GM19023 (cell line): Measurements from ENCODE around the gene PIP5K1B.

Source experiments
- ATAC-seq: cut with Tn5 transposase; IDR thresholded peaks from one replicate; pipeline ENCODE4 v1.9.1; 2021; ENCODE audit warnings: mild to moderate bottlenecking, moderate library complexity; ENCODE audit not compliant: unreplicated experiment

The PIP5K1B gene

GRCh38 chr9:68844631-68845612 is 139.9 kb downstream of the PIP5K1B start:
- peak; percentile 56 for ATAC-seq

DNA sequence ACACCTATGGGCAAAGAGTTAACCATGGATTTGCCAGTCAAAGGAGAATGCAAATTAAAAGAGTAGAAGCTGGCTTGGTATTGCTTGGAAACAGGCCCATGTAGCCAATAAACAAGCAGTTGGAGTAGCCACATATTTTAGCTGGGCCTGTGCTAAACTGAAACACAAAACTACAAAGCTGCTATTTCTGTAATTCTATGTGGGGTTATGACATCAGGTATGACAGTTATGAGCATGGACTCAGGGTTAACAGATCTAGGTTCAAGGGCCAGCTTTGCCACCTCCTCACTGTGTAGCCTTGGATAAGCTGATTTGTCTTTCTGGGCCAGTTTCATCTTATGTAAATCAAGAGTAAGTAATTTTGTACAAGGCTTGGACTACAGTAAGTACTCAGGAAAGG is 142.7 kb downstream of the PIP5K1B start:
- ATAC-seq = peak; percentile 51

GRCh38 chr9:68851657-68852056 is 146.6 kb downstream of the PIP5K1B start:
- no peak for ATAC-seq

GRCh38 chr9:68852941-68853340 is 147.9 kb downstream of the PIP5K1B start:
- ATAC-seq = no peak

GRCh38 chr9:68859347-68859746 is 154.3 kb downstream of the PIP5K1B start:
- no peak for ATAC-seq

GRCh38 chr9:68860419-68860818 is 155.4 kb downstream of the PIP5K1B start:
- ATAC-seq = no peak

DNA sequence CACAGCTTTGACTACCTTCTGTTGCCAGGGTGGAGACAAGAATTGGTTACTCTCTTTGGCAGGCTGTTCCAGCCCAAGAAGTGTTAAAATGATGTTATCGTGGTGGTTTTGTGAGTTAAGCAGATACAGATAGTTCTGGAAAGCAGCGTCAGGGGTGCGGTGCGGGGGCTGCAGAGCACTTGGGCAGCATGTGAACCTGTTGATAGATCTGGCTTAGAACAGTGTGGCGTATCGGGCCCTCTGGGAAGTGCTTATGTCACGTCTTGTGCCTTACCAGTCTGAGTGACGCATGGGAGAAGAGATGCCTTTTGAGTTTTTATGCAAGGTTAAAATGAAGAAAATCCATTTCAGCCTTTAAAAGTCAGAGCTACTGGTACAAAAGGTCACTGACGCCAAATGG is 156.4 kb downstream of the PIP5K1B start:
- no peak for ATAC-seq

DNA sequence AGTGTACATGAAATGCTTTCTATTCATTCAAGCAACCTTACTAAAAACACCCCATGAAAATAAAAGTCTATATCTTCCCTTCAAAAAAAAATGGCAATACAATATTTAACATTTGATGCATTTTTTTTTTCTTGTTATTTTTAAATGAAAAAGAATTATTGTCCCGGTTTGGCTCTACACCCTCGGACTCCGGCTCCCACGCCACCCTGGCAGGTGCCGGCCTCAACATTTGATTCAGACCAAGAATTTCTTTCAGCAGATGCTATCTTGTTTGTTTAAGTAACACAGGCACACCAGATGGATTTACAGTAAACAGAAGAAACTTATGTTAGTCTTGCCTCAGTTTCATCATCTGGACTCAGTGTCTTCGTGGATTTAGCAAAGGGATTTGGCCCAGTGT is 162.0 kb downstream of the PIP5K1B start:
- ATAC-seq = no peak

DNA sequence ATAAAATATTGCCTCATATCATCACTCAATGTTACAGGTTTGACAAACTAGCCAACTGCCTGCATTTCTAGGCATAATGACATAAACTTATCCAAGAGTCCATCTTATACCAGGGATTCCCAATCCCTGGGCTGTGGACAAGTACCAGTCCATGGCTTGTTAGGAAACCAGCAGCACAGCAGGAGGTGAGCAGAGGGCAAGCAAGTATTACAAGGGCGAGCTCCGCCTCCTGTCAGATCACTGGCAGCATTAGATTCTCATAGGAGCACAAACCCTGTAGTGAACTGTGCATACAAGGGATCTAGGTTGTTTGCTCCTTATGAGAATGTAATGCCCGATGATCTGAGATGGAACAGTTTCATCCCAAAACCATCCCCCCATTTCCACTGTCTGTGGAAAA is 164.0 kb downstream of the PIP5K1B start:
- ATAC-seq = no peak

- no peak for ATAC-seq
Observed at GRCh38 chr9:68870086-68870485, 165.0 kb downstream of the PIP5K1B start.

GRCh38 chr9:68871236-68871635 is 166.2 kb downstream of the PIP5K1B start:
- ATAC-seq = no peak

- no peak for ATAC-seq
Observed at GRCh38 chr9:68872026-68872501, 167.0 kb downstream of the PIP5K1B start.

GRCh38 chr9:68873179-68873578 is 168.1 kb downstream of the PIP5K1B start:
- no peak for ATAC-seq

DNA sequence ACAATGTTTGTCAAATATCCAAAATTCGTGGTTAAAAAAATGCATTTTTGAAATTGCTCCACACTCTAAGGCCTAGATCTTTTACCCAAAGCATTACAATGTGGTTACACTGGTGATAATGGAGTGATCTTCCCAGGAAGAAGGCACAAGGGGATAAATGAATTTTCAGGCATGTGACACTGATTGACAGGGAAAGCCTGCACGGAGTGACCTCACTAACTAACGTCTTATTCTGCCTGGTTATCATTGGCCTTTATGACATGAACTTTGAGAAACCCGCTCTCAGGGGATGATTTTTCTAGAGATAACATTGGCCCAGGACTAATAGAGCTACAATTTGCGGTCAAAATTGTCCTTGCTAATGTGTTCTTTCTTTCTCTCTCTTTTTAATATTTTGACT is 171.2 kb downstream of the PIP5K1B start:
- no peak for ATAC-seq

- no peak for ATAC-seq
Observed at GRCh38 chr9:68876681-68877080, 171.6 kb downstream of the PIP5K1B start.

GRCh38 chr9:68877219-68877618 is 172.2 kb downstream of the PIP5K1B start:
- no peak for ATAC-seq

GRCh38 chr9:68878450-68878849 is 173.4 kb downstream of the PIP5K1B start:
- ATAC-seq = no peak

DNA sequence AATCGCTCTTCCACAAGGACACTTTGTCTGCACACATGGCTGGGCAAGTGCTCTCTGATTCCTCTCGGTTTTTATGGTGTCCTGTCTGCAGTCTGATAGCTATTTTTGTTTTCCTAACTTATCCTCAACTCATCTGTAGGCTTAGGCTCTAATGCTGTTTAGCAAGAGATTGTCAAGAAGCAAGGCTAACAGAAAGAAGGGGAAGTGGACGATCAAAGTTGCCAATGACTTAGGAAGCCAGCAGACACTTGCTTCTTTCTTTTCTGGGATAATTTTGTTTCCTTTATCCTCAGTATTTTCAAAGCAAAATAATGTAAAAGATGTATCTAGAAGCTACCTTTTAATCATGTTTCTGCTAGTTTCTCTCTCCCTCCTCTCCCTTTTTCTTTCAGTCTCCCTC is 178.2 kb downstream of the PIP5K1B start:
- ATAC-seq = no peak

- ATAC-seq = no peak
Observed at GRCh38 chr9:68887232-68887631, 182.2 kb downstream of the PIP5K1B start.

- ATAC-seq = no peak
Observed at GRCh38 chr9:68894502-68894901, 189.5 kb downstream of the PIP5K1B start.

GRCh38 chr9:68895741-68896478 is 190.9 kb downstream of the PIP5K1B start:
- ATAC-seq = peak; percentile 78

- peak; percentile 15 for ATAC-seq
Observed at GRCh38 chr9:68896486-68896885, 191.4 kb downstream of the PIP5K1B start.
